ENCODE results near the gene SSR1. TPM values are rescaled to one million over a fixed set of nuclear protein-coding genes. Genes with fewer than 3 reads are reported as not detected.
A peak's percentile ranks its signal among the peaks of the same experiment; 100 is the strongest.

Gene SSR1
- total and polyA plus RNA-seq, 2 of the 13 experiments (the other 11 are each of a cell fraction or from before 2014, with no cell fraction given) = 203 to 243 TPM

- TF ChIP-seq ZBTB7B (CRISPR knock-in tag; IDR thresholded peaks at IDR 0.05) = peak; percentile 91
- TF ChIP-seq ZNF12 (CRISPR knock-in tag; IDR thresholded peaks at IDR 0.05) = 0 out of 2 replicates have a peak, but pooled peaks have one; percentile 75
- 0 out of 2 replicates have a peak, but pooled peaks have one; percentile 83 for TF ChIP-seq ZNF367 (CRISPR knock-in tag; IDR thresholded peaks at IDR 0.05; ENCODE audit: borderline replicate concordance)
- peak; percentile 90 for TF ChIP-seq WIZ (CRISPR knock-in tag; IDR thresholded peaks at IDR 0.05)
- TF ChIP-seq ZNF569 (CRISPR knock-in tag; IDR thresholded peaks at IDR 0.05; ENCODE audit: borderline replicate concordance) = 0 out of 2 replicates have a peak, but pooled peaks have one; percentile 64
- peak; percentile 67; the same call in 1 of the 2 replicates for TF ChIP-seq GATAD2A (CRISPR knock-in tag; IDR thresholded peaks at IDR 0.05)
- TF ChIP-seq ZNF281 (CRISPR knock-in tag; IDR thresholded peaks at IDR 0.05; ENCODE audit: borderline replicate concordance) = peak; percentile 12; the same call in 1 of the 2 replicates
- no peak for TF ChIP-seq HOXA9 (CRISPR knock-in tag; IDR thresholded peaks at IDR 0.05; ENCODE audit: borderline replicate concordance)
- peak; percentile 64 for TF ChIP-seq THAP11 (CRISPR knock-in tag; IDR thresholded peaks at IDR 0.05)
- TF ChIP-seq KLF15 (CRISPR knock-in tag; IDR thresholded peaks at IDR 0.05; ENCODE audit: borderline replicate concordance) = peak; percentile 68; the same call in 1 of the 2 replicates
- TF ChIP-seq BCLAF1 (IDR thresholded peaks at IDR 0.05) = no peak
- 0 out of 2 replicates have a peak, but pooled peaks have one; percentile 37 for TF ChIP-seq ZNF124 (CRISPR knock-in tag; IDR thresholded peaks at IDR 0.05)
- no peak for TF ChIP-seq ZNF484 (CRISPR knock-in tag; IDR thresholded peaks at IDR 0.05; ENCODE audit: borderline replicate concordance, low read depth)
- TF ChIP-seq HIC2 (CRISPR knock-in tag; IDR thresholded peaks at IDR 0.05; ENCODE audit: low read depth) = peak; percentile 66
- TF ChIP-seq, protein P1, sequence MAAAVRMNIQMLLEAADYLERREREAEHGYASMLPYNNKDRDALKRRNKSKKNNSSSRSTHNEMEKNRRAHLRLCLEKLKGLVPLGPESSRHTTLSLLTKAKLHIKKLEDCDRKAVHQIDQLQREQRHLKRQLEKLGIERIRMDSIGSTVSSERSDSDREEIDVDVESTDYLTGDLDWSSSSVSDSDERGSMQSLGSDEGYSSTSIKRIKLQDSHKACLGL (CRISPR knock-in tag; IDR thresholded peaks at IDR 0.05) = peak; percentile 90
- TF ChIP-seq, protein P2, sequence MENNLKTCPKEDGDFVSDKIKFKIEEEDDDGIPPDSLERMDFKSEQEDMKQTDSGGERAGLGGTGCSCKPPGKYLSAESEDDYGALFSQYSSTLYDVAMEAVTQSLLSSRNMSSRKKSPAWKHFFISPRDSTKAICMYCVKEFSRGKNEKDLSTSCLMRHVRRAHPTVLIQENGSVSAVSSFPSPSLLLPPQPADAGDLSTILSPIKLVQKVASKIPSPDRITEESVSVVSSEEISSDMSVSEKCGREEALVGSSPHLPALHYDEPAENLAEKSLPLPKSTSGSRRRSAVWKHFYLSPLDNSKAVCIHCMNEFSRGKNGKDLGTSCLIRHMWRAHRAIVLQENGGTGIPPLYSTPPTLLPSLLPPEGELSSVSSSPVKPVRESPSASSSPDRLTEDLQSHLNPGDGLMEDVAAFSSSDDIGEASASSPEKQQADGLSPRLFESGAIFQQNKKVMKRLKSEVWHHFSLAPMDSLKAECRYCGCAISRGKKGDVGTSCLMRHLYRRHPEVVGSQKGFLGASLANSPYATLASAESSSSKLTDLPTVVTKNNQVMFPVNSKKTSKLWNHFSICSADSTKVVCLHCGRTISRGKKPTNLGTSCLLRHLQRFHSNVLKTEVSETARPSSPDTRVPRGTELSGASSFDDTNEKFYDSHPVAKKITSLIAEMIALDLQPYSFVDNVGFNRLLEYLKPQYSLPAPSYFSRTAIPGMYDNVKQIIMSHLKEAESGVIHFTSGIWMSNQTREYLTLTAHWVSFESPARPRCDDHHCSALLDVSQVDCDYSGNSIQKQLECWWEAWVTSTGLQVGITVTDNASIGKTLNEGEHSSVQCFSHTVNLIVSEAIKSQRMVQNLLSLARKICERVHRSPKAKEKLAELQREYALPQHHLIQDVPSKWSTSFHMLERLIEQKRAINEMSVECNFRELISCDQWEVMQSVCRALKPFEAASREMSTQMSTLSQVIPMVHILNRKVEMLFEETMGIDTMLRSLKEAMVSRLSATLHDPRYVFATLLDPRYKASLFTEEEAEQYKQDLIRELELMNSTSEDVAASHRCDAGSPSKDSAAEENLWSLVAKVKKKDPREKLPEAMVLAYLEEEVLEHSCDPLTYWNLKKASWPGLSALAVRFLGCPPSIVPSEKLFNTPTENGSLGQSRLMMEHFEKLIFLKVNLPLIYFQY (CRISPR knock-in tag; IDR thresholded peaks at IDR 0.05; ENCODE audit: borderline replicate concordance) = peak; percentile 72; the same call in 1 of the 2 replicates
These were observed 51.8 kb downstream of the SSR1 start (continued) for GRCh38 chr6:7261032-7261841.
